Left lung (tissue), 10 donors: ENCODE measurements around the gene BLVRA. TPM values are rescaled to one million over a fixed set of nuclear protein-coding genes. Genes with fewer than 3 reads are reported as not detected.

Source experiments
- ATAC-seq: fragments of 200-7000 bp; cut with Tn5 transposase; one replicate; pipeline ENCODE4 v1.9.1; 2020; ENCODE audit warnings: moderate library complexity
- DNase-seq, 4 donors: peaks; one replicate each; pipeline ENCODE4 v3.0.0-alpha.2; 2013 to 2020
- H3K27ac ChIP-seq, 2 donors: fragments of 200-600 bp; sonication (generic) in 1 of 2; one replicate each; pipeline versions ENCODE4 v1.5.0 to v1.8.0; 2020 to 2021
- H3K27me3 ChIP-seq, 2 donors: fragments of 200-600 bp; sonication (generic) in 1 of 2; one replicate each; pipeline versions ENCODE4 v1.5.0 to v1.8.0; 2020 to 2021
- H3K36me3 ChIP-seq, 2 donors: fragments of 200-600 bp; sonication (generic) in 1 of 2; one replicate each; pipeline versions ENCODE4 v1.5.0 to v1.8.0; 2020 to 2021
- H3K4me1 ChIP-seq, 2 donors: fragments of 200-600 bp; one replicate each; pipeline ENCODE4 v1.8.0; 2021
- H3K4me3 ChIP-seq, 2 donors: fragments of 200-600 bp; sonication (generic) in 1 of 2; one replicate each; pipeline versions ENCODE4 v1.5.0 to v1.8.0; 2020 to 2021; ENCODE audit warnings: mild to moderate bottlenecking in 1 of 2
- H3K9me3 ChIP-seq, 2 donors: fragments of 200-600 bp; sonication (generic) in 1 of 2; one replicate each; pipeline versions ENCODE4 v1.5.0 to v1.8.0; 2020 to 2021
- CTCF ChIP-seq, 2 donors: fragments of 200-600 bp; sonication (generic) in 1 of 2; IDR thresholded peaks; one replicate each; pipeline versions ENCODE4 v1.5.0 to v1.8.0; 2021; ENCODE audit warnings: antibody characterized with exemption in 2 of 2
- intact Hi-C, 2 donors: fragments of 100-400 bp; cut with DNase I; formaldehyde crosslinking; loops; one replicate each; pipeline versions ENCODE4 v1.11.2 to v1.14.2; 2022
- polyA plus RNA-seq, 6 donors: library from polyadenylated mRNA; unstranded; fragments of 120-200 nt; gene quantifications; one replicate each; pipeline ENCODE4 v1.2.1, GENCODE V29; 2013; ENCODE audit not compliant: insufficient read length in 6 of 6
- total RNA-seq, 2 donors: library from RNA; stranded (reverse); fragmentation: NEBNext Ultra II Directional; extraction: Animal tissue kit (Norgen Biotek cat#: 25700); gene quantifications; one replicate each; pipeline ENCODE4 v1.2.1, GENCODE V29; 2021
- donor health status: DM: no; HTN: yes; CAD: no.
- donor health status: DM: no; HTN: no; CAD: no.

The BLVRA gene
- total and polyA plus RNA-seq, 8 donors = 38.0 to 83.8 (median 46.1) TPM

GRCh38 chr7:43834463-43835251 lies 76.2 kb downstream of the BLVRA start:
- DNase-seq (no peak), ATAC-seq (peak; percentile 15)
- Histone ChIP-seq H3K27ac (peak overlapping the region in 1 of 2 donors; percentile 31), H3K4me1 (peaks cover 0 to 10% of the 10 kb centered on the region in 2 donors), H3K4me3 (peak overlapping the region in 1 of 2 donors; percentile 18), H3K9me3 (peaks cover 0 to 3% of the 10 kb centered on the region in 2 donors), H3K27me3 (no peaks in the 10 kb centered on the region), H3K36me3 (no peaks in the 10 kb centered on the region)
- intact Hi-C loops = loop anchor here in 1 of 2 donors (10.0 kb wide), 1 partner anchor 110 kb away; the partner anchor contains the start of gene COA1
- TF ChIP-seq CTCF (IDR thresholded peaks at IDR 0.05) = no peak

GRCh38 chr7:43838201-43838658 lies 79.8 kb downstream of the BLVRA start:
- Histone ChIP-seq H3K27me3 (no peaks in the 10 kb centered on the region), H3K4me3 (no peak overlapping the region), H3K27ac (no peak overlapping the region), H3K36me3 (no peaks in the 10 kb centered on the region), H3K4me1 (peaks cover 0 to 10% of the 10 kb centered on the region in 2 donors), H3K9me3 (no peaks in the 10 kb centered on the region)
- TF ChIP-seq CTCF (IDR thresholded peaks at IDR 0.05) = no peak
- DNase-seq (no peak), ATAC-seq (no peak)
- intact Hi-C loops = loop anchor here in 1 of 2 donors (10.0 kb wide), 1 partner anchor 113 kb away; the partner anchor contains the start of gene COA1

GRCh38 chr7:43843296-43843695 lies 84.8 kb downstream of the BLVRA start:
- intact Hi-C loops = loop anchor here in 1 of 2 donors (10.0 kb wide), 1 partner anchor 258 kb away; the partner anchor contains the start of gene STK17A
- Histone ChIP-seq H3K9me3 (no peaks in the 10 kb centered on the region), H3K27me3 (no peaks in the 10 kb centered on the region), H3K27ac (no peak overlapping the region), H3K36me3 (no peaks in the 10 kb centered on the region), H3K4me1 (peaks cover 0 to 10% of the 10 kb centered on the region in 2 donors), H3K4me3 (no peak overlapping the region)
- ATAC-seq (no peak), DNase-seq (no peak)
- TF ChIP-seq CTCF (IDR thresholded peaks at IDR 0.05) = no peak

- TF ChIP-seq CTCF (IDR thresholded peaks at IDR 0.05) = no peak
- intact Hi-C loops = loop anchor here in 1 of 2 donors (10.0 kb wide), 1 partner anchor 259 kb away; the partner anchor contains the start of gene STK17A
- DNase-seq = no peak
- Histone ChIP-seq H3K4me1 (peaks cover 0 to 1% of the 10 kb centered on the region in 2 donors), H3K4me3 (no peak overlapping the region), H3K27ac (no peak overlapping the region), H3K36me3 (no peaks in the 10 kb centered on the region), H3K27me3 (no peaks in the 10 kb centered on the region), H3K9me3 (no peaks in the 10 kb centered on the region)
- ATAC-seq = no peak
These were observed 85.8 kb downstream of the BLVRA start for GRCh38 chr7:43844257-43844656.

GRCh38 chr7:43844662-43845061 lies 86.2 kb downstream of the BLVRA start:
- intact Hi-C loops = loop anchor here in 1 of 2 donors (10.0 kb wide), 1 partner anchor 260 kb away; the partner anchor contains the start of gene STK17A
- no peak for ATAC-seq

More at GRCh38 chr7:43844662-43845061, 86.2 kb downstream of the BLVRA start:
- no peak overlapping the region for H3K27ac ChIP-seq
- no peaks in the 10 kb centered on the region for H3K36me3 ChIP-seq
- TF ChIP-seq CTCF (IDR thresholded peaks at IDR 0.05) = no peak
- no peak for DNase-seq
- no peaks in the 10 kb centered on the region for H3K27me3 ChIP-seq
- no peaks in the 10 kb centered on the region for H3K4me1 ChIP-seq
- no peaks in the 10 kb centered on the region for H3K9me3 ChIP-seq
- no peak overlapping the region for H3K4me3 ChIP-seq
